HEK293 (cell line): Measurements from ENCODE around the gene CLDN15.

Experiments
- CTCF ChIA-PET: fragments of 350-600 bp; formaldehyde crosslinking; extraction: SDS; loops from one replicate; lab custom pipeline; 2021; ENCODE audit warnings: antibody characterized with exemption; lab: Yijun Ruan, JAX
- POLR2A ChIA-PET: fragments of 300-600 bp; formaldehyde crosslinking; extraction: SDS; loops from one replicate; lab custom pipeline; 2020; ENCODE audit warnings: antibody characterized with exemption, inconsistent platforms; lab: Yijun Ruan, JAX
- H3K27ac ChIP-seq: fragments of 200-500 bp; sonication (Bioruptor generic); 2 replicates; pipeline ENCODE4 v1.5.1; 2014; ENCODE audit warnings: low read depth, low read length, control low read depth, inconsistent platforms; ENCODE audit errors: extremely low read depth
- H3K36me3 ChIP-seq, 2 experiments: fragments of 200-500 bp in 1 of 2; sonication (Bioruptor generic) in 1 of 2; 1 replicate in 1 of 2; 2 replicates in 1 of 2; pipeline ENCODE4 v1.5.1; 2014 to 2017; ENCODE audit warnings: inconsistent platforms in 2 of 2, low read length in 2 of 2; ENCODE audit not compliant: control insufficient read depth in 2 of 2, insufficient read depth in 1 of 2
- H3K4me1 ChIP-seq: fragments of 200-500 bp; sonication (Bioruptor generic); 2 replicates; pipeline ENCODE4 v1.5.1; 2014; ENCODE audit warnings: mild to moderate bottlenecking, low read length, inconsistent platforms; ENCODE audit not compliant: control insufficient read depth, insufficient read depth
- H3K4me3 ChIP-seq: 2 replicates; pipeline ENCODE4 v1.5.1; 2011; ENCODE audit warnings: low read depth, mild to moderate bottlenecking, control low read depth, low read length, moderate library complexity
- H3K9me3 ChIP-seq: fragments of 200-500 bp; sonication (Bioruptor generic); 2 replicates; pipeline ENCODE4 v1.5.1; 2014; ENCODE audit warnings: low read depth, low read length, inconsistent platforms; ENCODE audit not compliant: control insufficient read depth, insufficient read depth
- BCL11A ChIP-seq: fragments of 450-650 bp; formaldehyde crosslinking; IDR thresholded peaks from 2 replicates; pipeline ENCODE4 v1.5.1; 2016; ENCODE audit warnings: low read depth, missing biosample characterization, missing genetic modification characterization
- EGR2 ChIP-seq: fragments of 450-650 bp; formaldehyde crosslinking; IDR thresholded peaks from 2 replicates; pipeline ENCODE4 v1.5.1; 2016; ENCODE audit warnings: low read depth, missing biosample characterization, missing genetic modification characterization
- INSM2 ChIP-seq: fragments of 450-650 bp; formaldehyde crosslinking; IDR thresholded peaks from 2 replicates; pipeline ENCODE4 v1.5.1; 2016; ENCODE audit warnings: missing biosample characterization, missing genetic modification characterization
- SCRT2 ChIP-seq: fragments of 450-650 bp; formaldehyde crosslinking; IDR thresholded peaks from 2 replicates; pipeline ENCODE4 v1.5.1; 2016; ENCODE audit warnings: missing biosample characterization, missing genetic modification characterization
- TCF7L2 ChIP-seq: IDR thresholded peaks from 2 replicates; pipeline ENCODE4 v1.6.1; 2011; ENCODE audit warnings: low read depth, mild to moderate bottlenecking, inconsistent platforms, low read length, moderate library complexity, borderline replicate concordance
- TRIM28 ChIP-seq: IDR thresholded peaks from 2 replicates; pipeline ENCODE4 v1.6.1; 2011; ENCODE audit warnings: low read length, control low read depth, borderline replicate concordance
- YY2 ChIP-seq: fragments of 450-650 bp; formaldehyde crosslinking; IDR thresholded peaks from 2 replicates; pipeline ENCODE4 v1.5.1; 2016; ENCODE audit warnings: missing biosample characterization, missing genetic modification characterization
- ZBTB17 ChIP-seq: fragments of 450-650 bp; formaldehyde crosslinking; IDR thresholded peaks from 2 replicates; pipeline ENCODE4 v1.5.1; 2016; ENCODE audit warnings: missing biosample characterization, missing genetic modification characterization
- ZBTB6 ChIP-seq: fragments of 450-650 bp; formaldehyde crosslinking; IDR thresholded peaks from 2 replicates; pipeline ENCODE4 v1.5.1; 2017; ENCODE audit warnings: missing biosample characterization, missing genetic modification characterization
- ZFHX2 ChIP-seq: fragments of 450-650 bp; formaldehyde crosslinking; conservative IDR thresholded peaks from 2 replicates; pipeline ENCODE4 v1.5.1; 2016; ENCODE audit warnings: missing biosample characterization, missing genetic modification characterization
- ZIC2 ChIP-seq: fragments of 450-650 bp; formaldehyde crosslinking; IDR thresholded peaks from 2 replicates; pipeline ENCODE4 v1.5.1; 2016; ENCODE audit warnings: missing biosample characterization, missing genetic modification characterization
- ZNF155 ChIP-seq: fragments of 450-650 bp; formaldehyde crosslinking; IDR thresholded peaks from 2 replicates; pipeline ENCODE4 v1.5.1; 2016; ENCODE audit warnings: missing biosample characterization, missing genetic modification characterization
- ZNF221 ChIP-seq: fragments of 450-650 bp; formaldehyde crosslinking; IDR thresholded peaks from 2 replicates; pipeline ENCODE4 v1.5.1; 2017; ENCODE audit warnings: missing biosample characterization, missing genetic modification characterization, borderline replicate concordance
- ZNF266 ChIP-seq: fragments of 450-650 bp; formaldehyde crosslinking; IDR thresholded peaks from 2 replicates; pipeline ENCODE4 v1.5.1; 2016; ENCODE audit warnings: missing biosample characterization, missing genetic modification characterization, low read depth
- ZNF394 ChIP-seq: fragments of 450-650 bp; formaldehyde crosslinking; IDR thresholded peaks from 2 replicates; pipeline ENCODE4 v1.5.1; 2016; ENCODE audit warnings: missing biosample characterization, missing genetic modification characterization, mild to moderate bottlenecking, moderate library complexity, borderline replicate concordance
- ZNF510 ChIP-seq: fragments of 450-650 bp; formaldehyde crosslinking; IDR thresholded peaks from 2 replicates; pipeline ENCODE4 v1.5.1; 2018; ENCODE audit warnings: mild to moderate bottlenecking, missing genetic modification characterization, missing biosample characterization; ENCODE audit not compliant: insufficient replicate concordance
- ZNF555 ChIP-seq: fragments of 450-650 bp; formaldehyde crosslinking; conservative IDR thresholded peaks from 2 replicates; pipeline ENCODE4 v1.5.1; 2017; ENCODE audit warnings: missing biosample characterization, mild to moderate bottlenecking, missing genetic modification characterization, inconsistent platforms
- ZNF777 ChIP-seq: fragments of 450-650 bp; formaldehyde crosslinking; IDR thresholded peaks from 2 replicates; pipeline ENCODE4 v1.5.1; 2017; ENCODE audit warnings: missing biosample characterization, missing genetic modification characterization, borderline replicate concordance

CLDN15 gene

GRCh38 chr7:101239191-101239950 lies 1.8 kb upstream of the CLDN15 start:
- POLR2A ChIA-PET = no interaction called here
- Histone ChIP-seq H3K27ac (no peak overlapping the region), H3K9me3 (no peaks in the 10 kb centered on the region), H3K4me3 (no peak overlapping the region), H3K4me1 (no peaks in the 10 kb centered on the region), H3K36me3 (peaks cover 0 to 46% of the 10 kb centered on the region in 2 experiments; a peak in 2 of 3 replicates)
- CTCF ChIA-PET = interaction anchor here (1.2 kb wide), 1 partner anchor 95 kb away, joined by 3 read pairs; no protein-coding TSS in a partner anchor
- TF ChIP-seq ZNF510 (tag by site-specific recombination) (no peak), YY2 (tag by site-specific recombination) (no peak), ZNF221 (tag by site-specific recombination) (no peak), ZBTB6 (tag by site-specific recombination) (no peak), ZNF266 (tag by site-specific recombination) (no peak)

- H3K4me3 ChIP-seq = no peak overlapping the region
- POLR2A ChIA-PET = no interaction called here
- H3K27ac ChIP-seq = no peak overlapping the region
- H3K9me3 ChIP-seq = no peaks in the 10 kb centered on the region
- CTCF ChIA-PET = interaction anchor here (1.2 kb wide), 1 partner anchor 94 kb away, joined by 3 read pairs; no protein-coding TSS in a partner anchor
- TF ChIP-seq BCL11A = no peak
- no peak for TF ChIP-seq ZNF777 (tag by site-specific recombination)
- TF ChIP-seq ZNF555 (tag by site-specific recombination) = no peak
- peak; percentile 17; the same call in 1 of the 2 replicates for TF ChIP-seq ZIC2 (tag by site-specific recombination)
- TF ChIP-seq ZBTB17 (tag by site-specific recombination) = 0 out of 2 replicates have a peak, but pooled peaks have one; percentile 56
- TF ChIP-seq EGR2 (tag by site-specific recombination) = 0 out of 2 replicates have a peak, but pooled peaks have one; percentile 43
- TF ChIP-seq ZFHX2 (tag by site-specific recombination) = 0 out of 2 replicates have a peak, but pooled peaks have one; percentile 19
- TF ChIP-seq SCRT2 = 0 out of 2 replicates have a peak, but pooled peaks have one; percentile 9
- no peaks in the 10 kb centered on the region for H3K4me1 ChIP-seq
- peaks cover 0 to 42% of the 10 kb centered on the region in 2 experiments; a peak in 2 of 3 replicates for H3K36me3 ChIP-seq
Measured at GRCh38 chr7:101238226-101239182, 902 bp upstream of the CLDN15 start.

- ChIA-PET POLR2A (interaction anchor here (0.6 to 1.0 kb wide), 2 partner anchors 46 to 92 kb away, joined by 3 read pairs; no protein-coding TSS in a partner anchor), CTCF (interaction anchor here (1.5 to 1.8 kb wide), 2 partner anchors 8 to 47 kb away, joined by 3 to 28 read pairs; partner anchors contain the start of gene FIS1)
- Histone ChIP-seq H3K27ac (no peak overlapping the region), H3K4me1 (no peaks in the 10 kb centered on the region), H3K9me3 (no peaks in the 10 kb centered on the region), H3K4me3 (no peak overlapping the region), H3K36me3 (peaks cover 0 to 37% of the 10 kb centered on the region in 2 experiments; a peak in 2 of 3 replicates)
- TF ChIP-seq TRIM28 = no peak
- TF ChIP-seq TCF7L2 = no peak
- TF ChIP-seq ZNF155 (tag by site-specific recombination) = no peak
- TF ChIP-seq ZNF394 (tag by site-specific recombination) = no peak
- no peak for TF ChIP-seq INSM2
Measured at GRCh38 chr7:101236292-101236835, 1.2 kb downstream of the CLDN15 start.
